MM.1S (cell line): Measurements from ENCODE around the gene WIPF2.

Experiments used
- DNase-seq: peaks from one replicate; pipeline ENCODE4 v3.0.0-alpha.2; 2015
- H2AFZ ChIP-seq: fragments of 300-600 bp; sonication (generic); 2 replicates; pipeline ENCODE4 v1.6.0; 2016; ENCODE audit warnings: antibody characterized with exemption, low read length
- H3F3A ChIP-seq: fragments of 300-600 bp; sonication (generic); 2 replicates; pipeline ENCODE4 v1.6.1; 2016; ENCODE audit warnings: mild to moderate bottlenecking, antibody characterized with exemption, low read length, moderate library complexity, mixed read lengths; ENCODE audit not compliant: insufficient read depth
- H3K27ac ChIP-seq: fragments of 300-600 bp; sonication (generic); 2 replicates; pipeline ENCODE4 v1.5.1; 2016; ENCODE audit warnings: mild to moderate bottlenecking, low read length
- H3K27me3 ChIP-seq: fragments of 300-600 bp; sonication (generic); replicated peaks from 2 replicates; pipeline ENCODE4 v1.6.0; 2016; ENCODE audit warnings: low read length; ENCODE audit not compliant: insufficient read depth
- H3K36me3 ChIP-seq: fragments of 300-600 bp; sonication (generic); replicated peaks from 2 replicates; pipeline ENCODE4 v1.6.1; 2016; ENCODE audit warnings: mild to moderate bottlenecking, low read length, mixed read lengths; ENCODE audit not compliant: insufficient read depth
- H3K4me1 ChIP-seq: fragments of 300-600 bp; sonication (generic); 2 replicates; pipeline ENCODE4 v1.6.1; 2016; ENCODE audit warnings: low read length, mixed read lengths
- H3K4me2 ChIP-seq: fragments of 300-600 bp; sonication (generic); 2 replicates; pipeline ENCODE4 v1.6.0; 2016; ENCODE audit warnings: low read depth, low read length
- H3K4me3 ChIP-seq: fragments of 300-600 bp; sonication (generic); 2 replicates; pipeline ENCODE4 v1.5.1; 2016; ENCODE audit warnings: low read length, mixed read lengths
- H3K79me2 ChIP-seq: fragments of 300-600 bp; sonication (generic); 2 replicates; pipeline ENCODE4 v1.6.1; 2016; ENCODE audit warnings: mixed run types, low read length, mixed read lengths
- H3K9ac ChIP-seq: fragments of 300-600 bp; sonication (generic); 2 replicates; pipeline ENCODE4 v1.6.1; 2016; ENCODE audit warnings: low read length, mixed read lengths
- H3K9me2 ChIP-seq: fragments of 300-600 bp; sonication (generic); replicated peaks from 2 replicates; pipeline ENCODE4 v1.6.1; 2016; ENCODE audit warnings: mild to moderate bottlenecking, low read length, mixed read lengths; ENCODE audit not compliant: insufficient read depth
- H3K9me3 ChIP-seq: fragments of 300-600 bp; sonication (generic); replicated peaks from 2 replicates; pipeline ENCODE4 v1.6.1; 2016; ENCODE audit warnings: mild to moderate bottlenecking, low read length, mixed read lengths; ENCODE audit not compliant: insufficient read depth
- H4K20me1 ChIP-seq: fragments of 300-600 bp; sonication (generic); 2 replicates; pipeline ENCODE4 v1.6.1; 2016; ENCODE audit warnings: mild to moderate bottlenecking, low read length, moderate library complexity, mixed read lengths; ENCODE audit not compliant: insufficient read depth
- EZH2 ChIP-seq: fragments of 300-600 bp; sonication (generic); optimal IDR thresholded peaks from 2 replicates; pipeline ENCODE3; 2017; ENCODE audit warnings: low read depth, mild to moderate bottlenecking, antibody characterized with exemption, low read length, mixed read lengths
- EZH2phosphoT487 ChIP-seq: fragments of 300-600 bp; sonication (generic); IDR thresholded peaks from 2 replicates; pipeline ENCODE4 v1.6.1; 2018; ENCODE audit warnings: antibody characterized with exemption, low read length
- TF ChIP-seq, protein P1 (sequence below): fragments of 300-600 bp; sonication (generic); IDR thresholded peaks from 2 replicates; pipeline ENCODE4 v1.5.1; 2016; ENCODE audit warnings: antibody characterized with exemption, low read length, mixed read lengths

Gene WIPF2

GRCh38 chr17:40175928-40176753 lies 43.0 kb upstream of the WIPF2 start:
- Histone ChIP-seq H3K9ac (no peak overlapping the region), H3K27ac (no peak overlapping the region), H2AFZ (no peak overlapping the region), H4K20me1 (no peaks in the 10 kb centered on the region), H3K9me2 (no peaks in the 10 kb centered on the region), H3F3A (no peaks in the 10 kb centered on the region; the same call in 1 of the 2 replicates), H3K4me3 (no peak overlapping the region), H3K4me2 (no peak overlapping the region), H3K4me1 (0 out of 2 replicates have a peak, but pooled peaks cover 5% of the 10 kb centered on the region), H3K9me3 (no peaks in the 10 kb centered on the region), H3K36me3 (no peaks in the 10 kb centered on the region), H3K79me2 (no peaks in the 10 kb centered on the region), H3K27me3 (no peaks in the 10 kb centered on the region)
- no peak for DNase-seq
- TF ChIP-seq EZH2phosphoT487 (no peak), EZH2 (no peak)
- TF ChIP-seq, protein P1, sequence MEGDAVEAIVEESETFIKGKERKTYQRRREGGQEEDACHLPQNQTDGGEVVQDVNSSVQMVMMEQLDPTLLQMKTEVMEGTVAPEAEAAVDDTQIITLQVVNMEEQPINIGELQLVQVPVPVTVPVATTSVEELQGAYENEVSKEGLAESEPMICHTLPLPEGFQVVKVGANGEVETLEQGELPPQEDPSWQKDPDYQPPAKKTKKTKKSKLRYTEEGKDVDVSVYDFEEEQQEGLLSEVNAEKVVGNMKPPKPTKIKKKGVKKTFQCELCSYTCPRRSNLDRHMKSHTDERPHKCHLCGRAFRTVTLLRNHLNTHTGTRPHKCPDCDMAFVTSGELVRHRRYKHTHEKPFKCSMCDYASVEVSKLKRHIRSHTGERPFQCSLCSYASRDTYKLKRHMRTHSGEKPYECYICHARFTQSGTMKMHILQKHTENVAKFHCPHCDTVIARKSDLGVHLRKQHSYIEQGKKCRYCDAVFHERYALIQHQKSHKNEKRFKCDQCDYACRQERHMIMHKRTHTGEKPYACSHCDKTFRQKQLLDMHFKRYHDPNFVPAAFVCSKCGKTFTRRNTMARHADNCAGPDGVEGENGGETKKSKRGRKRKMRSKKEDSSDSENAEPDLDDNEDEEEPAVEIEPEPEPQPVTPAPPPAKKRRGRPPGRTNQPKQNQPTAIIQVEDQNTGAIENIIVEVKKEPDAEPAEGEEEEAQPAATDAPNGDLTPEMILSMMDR = no peak

DNA sequence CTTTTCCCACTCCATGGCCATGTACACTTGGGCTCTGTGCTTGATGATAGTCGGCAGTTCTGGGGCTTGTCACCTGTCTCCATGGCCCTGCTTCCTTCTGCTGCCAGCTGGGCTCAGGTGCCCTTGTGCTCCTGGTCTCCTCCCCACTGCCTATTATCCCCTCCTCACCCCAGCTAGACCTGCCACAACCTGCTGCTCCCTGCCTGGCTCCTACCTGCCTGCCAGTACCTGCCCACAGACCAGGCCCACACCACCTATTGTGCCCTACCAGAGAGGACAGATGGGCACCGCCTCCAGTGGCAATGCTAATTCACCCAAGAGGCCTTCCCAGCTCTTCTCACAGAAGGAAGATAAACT lies 42.4 kb upstream of the WIPF2 start:
- H3K27me3 ChIP-seq = no peaks in the 10 kb centered on the region
- H3K27ac ChIP-seq = no peak overlapping the region
- no peak overlapping the region for H3K4me3 ChIP-seq
- no peak for TF ChIP-seq EZH2phosphoT487
- no peak for TF ChIP-seq EZH2
- TF ChIP-seq, protein P1 = no peak
- H3K9me2 ChIP-seq = no peaks in the 10 kb centered on the region
- no peak overlapping the region for H3K9ac ChIP-seq
- H3K4me2 ChIP-seq = peak overlapping the region; percentile 26; the same call in 1 of the 2 replicates
- no peaks in the 10 kb centered on the region for H3K79me2 ChIP-seq
- no peaks in the 10 kb centered on the region for H3K36me3 ChIP-seq
- H4K20me1 ChIP-seq = no peaks in the 10 kb centered on the region
- no peak for DNase-seq
- no peaks in the 10 kb centered on the region; the same call in 1 of the 2 replicates for H3F3A ChIP-seq
- peak overlapping the region; percentile 28; the same call in 1 of the 2 replicates for H2AFZ ChIP-seq
- no peaks in the 10 kb centered on the region for H3K9me3 ChIP-seq
- 0 out of 2 replicates have a peak, but pooled peaks cover 5% of the 10 kb centered on the region for H3K4me1 ChIP-seq

GRCh38 chr17:40177275-40177874 lies 41.7 kb upstream of the WIPF2 start, which contains the start of gene RAPGEFL1:
TSS of gene RAPGEFL1 (plus strand) at chr17:40177470. CDS start at chr17:40177862, 392 bp downstream.
- H3K27me3 ChIP-seq = no peaks in the 10 kb centered on the region
- no peaks in the 10 kb centered on the region for H3K36me3 ChIP-seq
- H3K4me1 ChIP-seq = 0 out of 2 replicates have a peak, but pooled peaks cover 5% of the 10 kb centered on the region
- H2AFZ ChIP-seq = peak within 1 kb of the TSS; percentile 28; the same call in 1 of the 2 replicates
- H3K9me2 ChIP-seq = no peaks in the 10 kb centered on the region
- H3K79me2 ChIP-seq = no peaks in the 10 kb centered on the region
- H3K9ac ChIP-seq = no peak within 1 kb of the TSS; the same call in 1 of the 2 replicates
- H3K9me3 ChIP-seq = no peaks in the 10 kb centered on the region
- TF ChIP-seq EZH2 (no peak), EZH2phosphoT487 (no peak)
- TF ChIP-seq, protein P1 = no peak
- no peaks in the 10 kb centered on the region for H4K20me1 ChIP-seq
- H3F3A ChIP-seq = no peaks in the 10 kb centered on the region; the same call in 1 of the 2 replicates
- no peak within 1 kb of the TSS for H3K27ac ChIP-seq
- H3K4me2 ChIP-seq = peak within 1 kb of the TSS; percentile 65; the same call in 1 of the 2 replicates
- DNase-seq = peak; percentile 57
- peak within 1 kb of the TSS; percentile 24; the same call in 1 of the 2 replicates for H3K4me3 ChIP-seq
